Stimulated activated CD8-positive, alpha-beta memory T cell treated with anti-CD3 and anti-CD28 coated beads, Interleukin-15, amount 100 ng/mL, for 4 hours (primary cell): ENCODE measurements around the gene MAB21L4.
A peak's percentile ranks its signal among the peaks of the same experiment; 100 is the strongest.

Source experiments
- DNase-seq, 2 donors: peaks; one replicate each; pipeline ENCODE4 v3.0.0-alpha.2; 2020; ENCODE audit warnings: low read depth in 2 of 2

The MAB21L4 gene

GRCh38 chr2:240894006-240894405 is 1.9 kb downstream of the MAB21L4 start:
- no peak for DNase-seq

GRCh38 chr2:240893363-240893844 is 2.6 kb downstream of the MAB21L4 start:
- peak in 1 of 2 donors; percentile 57 for DNase-seq

- DNase-seq = no peak
Measured at GRCh38 chr2:240892925-240893324, 3.0 kb downstream of the MAB21L4 start.

- DNase-seq = no peak
Measured at GRCh38 chr2:240892356-240892755, 3.6 kb downstream of the MAB21L4 start.

GRCh38 chr2:240891492-240892340 is 4.2 kb downstream of the MAB21L4 start:
- DNase-seq = no peak

- no peak for DNase-seq
Measured at GRCh38 chr2:240890691-240891090, 5.3 kb downstream of the MAB21L4 start.

GRCh38 chr2:240889601-240890560 is 6.1 kb downstream of the MAB21L4 start:
- no peak for DNase-seq

GRCh38 chr2:240888890-240889573 is 6.9 kb downstream of the MAB21L4 start:
- DNase-seq = no peak

- no peak for DNase-seq
Measured at GRCh38 chr2:240888130-240888889, 7.6 kb downstream of the MAB21L4 start.

- DNase-seq = no peak
Measured at GRCh38 chr2:240887631-240888030, 8.3 kb downstream of the MAB21L4 start.

GRCh38 chr2:240886678-240887609 is 9.0 kb downstream of the MAB21L4 start:
- no peak for DNase-seq

- no peak for DNase-seq
Measured at GRCh38 chr2:240886023-240886565, 9.9 kb downstream of the MAB21L4 start.

- no peak for DNase-seq
Measured at GRCh38 chr2:240885566-240885965, 10.4 kb downstream of the MAB21L4 start.

- DNase-seq = no peak
Measured at GRCh38 chr2:240884745-240885144, 11.2 kb downstream of the MAB21L4 start.

- DNase-seq = no peak
Measured at GRCh38 chr2:240884221-240884620, 11.7 kb downstream of the MAB21L4 start.

GRCh38 chr2:240881913-240882312 is 14.0 kb downstream of the MAB21L4 start:
- no peak for DNase-seq

GRCh38 chr2:240879105-240879504 is 16.9 kb downstream of the MAB21L4 start:
- no peak for DNase-seq

GRCh38 chr2:240878341-240878936 is 17.5 kb downstream of the MAB21L4 start:
- DNase-seq = no peak
